GM12873 (cell line): ENCODE measurements around the gene RPL39L.

Experiments used
- CTCF ChIP-seq: IDR thresholded peaks from 2 replicates; pipeline ENCODE4 v1.5.1; 2012; ENCODE audit warnings: low read depth, mild to moderate bottlenecking, moderate library complexity, low read length, control low read depth; ENCODE audit not compliant: insufficient read depth; ENCODE audit errors: missing control alignments

Gene RPL39L

GRCh38 chr3:187072102-187072501 lies 67.2 kb downstream of the RPL39L start:
- no peak for TF ChIP-seq CTCF
